AML-193 (cell line): ENCODE results near the gene GPR89A.
"Not testable (repeated sequence)": the region's sequence is repeated elsewhere in the genome, so short reads cannot be mapped to it uniquely, and the experiment has no call there.

Source experiments
- DNase-seq, 2 experiments: peaks; one replicate each; lab custom pipeline; 2025; lab: John Stamatoyannopoulos, UW

GPR89A gene

GRCh38 chr1:145607833-145608733, at the start of gene GPR89A:
GPR89A (plus strand) TSS chr1:145607988; CDS start chr1:145608134, 146 bp downstream.
- peak; percentile 53 to 72 for DNase-seq

GRCh38 chr1:145586820-145587219, 21.0 kb upstream of the GPR89A start:
- DNase-seq: not testable (repeated sequence)

- DNase-seq: not testable (repeated sequence)
These were observed 17.0 kb upstream of the GPR89A start for GRCh38 chr1:145590806-145591205.

GRCh38 chr1:145592347-145592746, 15.4 kb upstream of the GPR89A start:
- DNase-seq: not testable (repeated sequence)

- not testable (repeated sequence) for DNase-seq
These were observed 12.4 kb upstream of the GPR89A start for GRCh38 chr1:145595421-145595820.

- DNase-seq: not testable (repeated sequence)
These were observed 11.6 kb upstream of the GPR89A start for GRCh38 chr1:145596236-145596635.

- DNase-seq: not testable (repeated sequence)
These were observed 8.4 kb upstream of the GPR89A start for GRCh38 chr1:145599426-145599825.

GRCh38 chr1:145601593-145601992, 6.2 kb upstream of the GPR89A start:
- no peak for DNase-seq

- not testable (repeated sequence) for DNase-seq
These were observed 948 bp upstream of the GPR89A start for GRCh38 chr1:145606840-145607239.

GRCh38 chr1:145607289-145607688, 499 bp upstream of the GPR89A start:
- DNase-seq: not testable (repeated sequence)

GRCh38 chr1:145610744-145611143, 3.0 kb downstream of the GPR89A start:
- not testable (repeated sequence) for DNase-seq

GRCh38 chr1:145620073-145620472, 12.3 kb downstream of the GPR89A start:
- DNase-seq: not testable (repeated sequence)

- not testable (repeated sequence) for DNase-seq
These were observed 14.4 kb downstream of the GPR89A start for GRCh38 chr1:145622177-145622576.

GRCh38 chr1:145636237-145636636, 28.4 kb downstream of the GPR89A start:
- DNase-seq: not testable (repeated sequence)

GRCh38 chr1:145641886-145642285, 34.1 kb downstream of the GPR89A start:
- not testable (repeated sequence) for DNase-seq

GRCh38 chr1:145643990-145644389, 36.2 kb downstream of the GPR89A start:
- not testable (repeated sequence) for DNase-seq

- not testable (repeated sequence) for DNase-seq
These were observed 48.6 kb downstream of the GPR89A start for GRCh38 chr1:145656245-145656943.

- not testable (repeated sequence) for DNase-seq
These were observed 54.7 kb downstream of the GPR89A start for GRCh38 chr1:145662502-145662901.

- not testable (repeated sequence) for DNase-seq
These were observed 57.2 kb downstream of the GPR89A start for GRCh38 chr1:145665015-145665414.

GRCh38 chr1:145670995-145671745, 63.4 kb downstream of the GPR89A start:
- DNase-seq: not testable (repeated sequence)

- not testable (repeated sequence) for DNase-seq
These were observed 65.4 kb downstream of the GPR89A start for GRCh38 chr1:145673217-145673616.

GRCh38 chr1:145684858-145685257, 77.1 kb downstream of the GPR89A start:
- DNase-seq: not testable (repeated sequence)
